Gastrocnemius medialis (tissue), 4 donors: ENCODE results near the gene KCNIP4.

Experiments used
- POLR2A ChIP-seq, 2 donors: fragments of 450-650 bp; IDR thresholded peaks; one replicate each; pipeline ENCODE4 v1.6.1; 2017; ENCODE audit warnings: antibody characterized with exemption in 2 of 2, mild to moderate bottlenecking in 2 of 2, moderate library complexity in 2 of 2
- TF ChIP-seq, protein P1 (sequence below), 5 experiments: fragments of 450-650 bp in 3 of 5; fragments of 200-600 bp in 2 of 5; sonication (generic) in 2 of 5; IDR thresholded peaks in 4 of 5; conservative IDR thresholded peaks in 1 of 5; 1 replicate in 4 of 5; 2 replicates in 1 of 5; pipeline ENCODE4 v1.5.1; 2016 to 2019; ENCODE audit warnings: antibody characterized with exemption in 5 of 5, mild to moderate bottlenecking in 3 of 5, moderate library complexity in 3 of 5

DNA sequence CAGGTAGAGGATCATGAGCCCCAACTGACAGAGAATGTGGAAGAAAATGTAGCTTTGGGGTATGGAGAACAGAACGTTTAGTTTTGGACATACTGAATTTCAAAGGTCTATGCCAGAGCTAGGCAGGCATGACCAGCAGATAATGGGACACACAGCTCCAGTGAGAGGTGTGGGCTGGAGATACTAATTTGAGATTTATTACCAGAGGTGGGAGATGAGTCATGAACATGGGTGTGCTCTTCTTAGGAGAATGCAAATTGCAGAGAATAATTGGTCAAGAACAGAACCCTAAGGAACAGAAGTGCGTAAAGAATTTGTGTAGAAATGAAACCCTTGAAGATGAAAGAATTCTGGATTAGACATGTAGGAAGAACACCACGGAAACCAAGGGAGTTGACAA, 1123.1 kb downstream of the KCNIP4 start:
- TF ChIP-seq, protein P1, sequence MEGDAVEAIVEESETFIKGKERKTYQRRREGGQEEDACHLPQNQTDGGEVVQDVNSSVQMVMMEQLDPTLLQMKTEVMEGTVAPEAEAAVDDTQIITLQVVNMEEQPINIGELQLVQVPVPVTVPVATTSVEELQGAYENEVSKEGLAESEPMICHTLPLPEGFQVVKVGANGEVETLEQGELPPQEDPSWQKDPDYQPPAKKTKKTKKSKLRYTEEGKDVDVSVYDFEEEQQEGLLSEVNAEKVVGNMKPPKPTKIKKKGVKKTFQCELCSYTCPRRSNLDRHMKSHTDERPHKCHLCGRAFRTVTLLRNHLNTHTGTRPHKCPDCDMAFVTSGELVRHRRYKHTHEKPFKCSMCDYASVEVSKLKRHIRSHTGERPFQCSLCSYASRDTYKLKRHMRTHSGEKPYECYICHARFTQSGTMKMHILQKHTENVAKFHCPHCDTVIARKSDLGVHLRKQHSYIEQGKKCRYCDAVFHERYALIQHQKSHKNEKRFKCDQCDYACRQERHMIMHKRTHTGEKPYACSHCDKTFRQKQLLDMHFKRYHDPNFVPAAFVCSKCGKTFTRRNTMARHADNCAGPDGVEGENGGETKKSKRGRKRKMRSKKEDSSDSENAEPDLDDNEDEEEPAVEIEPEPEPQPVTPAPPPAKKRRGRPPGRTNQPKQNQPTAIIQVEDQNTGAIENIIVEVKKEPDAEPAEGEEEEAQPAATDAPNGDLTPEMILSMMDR (IDR thresholded peaks at IDR 0.05 in 4 of 5, conservative IDR thresholded peaks at IDR 0.05 in 1 of 5), result no peak
- TF ChIP-seq POLR2A (IDR thresholded peaks at IDR 0.05), result no peak
